ENCODE data around the gene TSBP1.
"Not testable (repeated sequence)": the region's sequence is repeated elsewhere in the genome, so short reads cannot be mapped to it uniquely, and the experiment has no call there.

- TF ChIP-seq CTCF (IDR thresholded peaks at IDR 0.05; ENCODE audit: poor library complexity); EZH2phosphoT487 (IDR thresholded peaks at IDR 0.05; ENCODE audit: low read depth, severe bottlenecking, unreplicated experiment); EZH2 (IDR thresholded peaks at IDR 0.05; ENCODE audit: borderline replicate concordance): not testable (repeated sequence)
Measured at GRCh38 chr6:32358548-32358947, 13.2 kb downstream of the TSBP1 start.
